Stimulated activated CD4-positive, alpha-beta T cell treated with anti-CD3 and anti-CD28 coated beads, Interleukin-15, amount 100 ng/mL, for 48 hours (primary cell): ENCODE results near the gene DUSP12.

Source experiments
- DNase-seq, 2 donors: peaks; one replicate each; pipeline ENCODE4 v3.0.0-alpha.2; 2020; ENCODE audit warnings: low read depth in 2 of 2

The DUSP12 gene

DNA sequence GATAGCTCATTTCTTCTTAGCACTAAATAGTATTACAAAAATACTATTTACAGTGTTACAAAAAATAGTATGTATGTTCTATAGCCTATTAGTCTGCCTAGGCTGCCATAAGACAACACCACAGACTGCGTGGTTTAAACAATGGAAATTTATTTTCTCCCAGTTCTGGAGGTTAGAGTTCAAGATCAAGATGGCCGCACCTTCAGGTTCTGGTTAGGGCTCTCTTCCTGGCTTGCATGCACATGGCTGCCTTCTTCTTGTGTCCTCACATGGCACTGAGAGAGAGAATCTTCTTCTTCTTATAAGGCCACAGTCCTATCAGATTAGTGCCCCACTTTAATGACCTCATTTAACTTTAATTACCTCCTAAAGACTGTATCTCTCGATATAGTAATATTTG, 20.7 kb downstream of the DUSP12 start:
- DNase-seq: no peak

DNA sequence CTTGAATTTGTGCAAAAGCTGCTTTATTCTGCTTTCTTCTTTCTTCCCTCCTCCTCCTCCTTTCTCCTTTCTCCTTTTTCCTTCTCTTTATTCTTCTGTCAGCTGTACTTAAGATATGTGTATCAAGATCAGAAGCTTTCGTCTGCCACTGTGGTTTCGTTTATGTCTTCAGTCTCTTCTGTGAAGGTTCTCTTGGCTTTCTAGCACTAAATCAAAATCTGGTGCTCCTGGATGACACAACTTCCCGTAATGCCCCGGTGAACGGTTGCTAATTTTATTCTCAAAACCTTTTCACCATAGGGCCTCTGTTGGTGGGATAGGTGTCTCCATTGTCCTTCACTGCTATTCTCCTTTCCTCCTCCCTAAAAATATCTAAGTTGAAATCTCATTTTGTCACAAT, 21.6 kb downstream of the DUSP12 start:
- DNase-seq: no peak

DNA sequence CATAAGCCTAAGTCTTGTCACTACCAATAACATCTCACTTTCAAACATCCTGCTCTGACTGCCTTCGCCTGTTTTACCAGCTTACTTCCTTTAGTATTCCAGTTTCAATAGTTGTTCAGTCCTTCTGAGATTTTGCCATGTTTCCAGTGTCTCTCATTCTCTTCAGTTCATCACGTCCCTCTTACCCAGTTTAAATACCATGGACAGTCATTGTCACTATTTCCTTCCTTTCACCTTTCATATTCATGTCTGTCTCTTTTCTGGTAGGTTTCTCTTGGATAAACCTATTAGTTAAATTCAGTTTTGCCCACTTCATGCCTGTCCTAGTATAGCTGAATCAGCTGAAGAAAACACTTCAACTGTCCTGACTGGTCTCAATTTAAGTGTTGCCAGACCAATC, 22.4 kb downstream of the DUSP12 start:
- DNase-seq: no peak

DNA sequence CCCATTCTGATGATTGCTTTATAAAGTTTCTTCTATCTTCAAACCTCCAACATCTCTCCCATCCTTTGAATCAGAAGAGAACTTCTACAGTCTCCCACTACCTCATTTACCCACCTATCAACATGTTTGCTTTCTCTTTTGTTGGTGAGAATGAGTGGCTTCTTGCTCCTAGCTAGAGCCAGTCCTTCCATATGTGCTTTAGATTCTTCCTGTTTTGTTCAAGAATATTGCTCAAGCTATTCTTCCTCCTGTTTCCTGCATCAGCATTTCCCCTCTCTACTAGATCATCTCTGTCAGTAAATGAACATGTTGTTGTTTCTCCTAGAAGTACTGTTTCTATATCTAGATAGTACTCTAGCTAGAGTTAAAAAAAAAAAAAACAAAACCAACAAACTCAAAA, 22.8 kb downstream of the DUSP12 start:
- DNase-seq: no peak

DNA sequence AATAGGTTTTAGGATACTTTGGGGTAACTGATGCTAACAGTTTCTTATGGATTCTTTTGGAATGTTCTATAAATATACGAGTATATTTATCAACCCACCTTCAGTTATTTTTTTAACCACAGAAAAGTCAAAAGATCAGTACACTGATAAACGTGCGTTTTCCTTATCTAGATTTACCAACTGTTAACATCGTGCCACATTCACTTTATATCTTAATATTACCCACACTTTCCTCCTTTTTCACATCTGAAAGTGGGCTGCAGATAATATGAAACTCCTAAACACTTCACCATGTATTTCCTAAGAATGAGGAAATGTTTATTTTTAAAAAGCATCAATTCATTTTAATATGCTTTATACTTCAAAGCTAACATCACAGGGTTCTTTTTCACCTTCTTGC, 24.2 kb downstream of the DUSP12 start:
- no peak for DNase-seq

DNA sequence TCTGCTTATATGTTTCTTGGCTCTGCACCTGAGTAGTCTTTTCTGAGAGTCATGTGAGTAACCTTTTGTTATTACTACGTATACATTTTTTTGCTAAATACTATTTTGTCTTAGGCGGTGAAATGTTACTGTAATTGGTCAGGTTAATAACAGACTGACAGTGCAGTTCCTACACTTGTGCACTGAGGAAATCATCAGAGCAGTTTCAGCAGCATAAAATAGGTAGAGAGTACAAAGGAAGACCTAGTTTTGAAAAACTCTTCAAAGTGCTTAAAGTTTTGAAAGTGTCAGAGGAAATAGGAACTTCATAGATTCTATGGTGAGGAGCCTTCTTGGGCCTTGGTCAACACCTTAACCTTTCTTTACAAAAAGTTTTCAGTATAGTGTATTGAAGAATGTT, 27.7 kb downstream of the DUSP12 start:
- no peak for DNase-seq

DNA sequence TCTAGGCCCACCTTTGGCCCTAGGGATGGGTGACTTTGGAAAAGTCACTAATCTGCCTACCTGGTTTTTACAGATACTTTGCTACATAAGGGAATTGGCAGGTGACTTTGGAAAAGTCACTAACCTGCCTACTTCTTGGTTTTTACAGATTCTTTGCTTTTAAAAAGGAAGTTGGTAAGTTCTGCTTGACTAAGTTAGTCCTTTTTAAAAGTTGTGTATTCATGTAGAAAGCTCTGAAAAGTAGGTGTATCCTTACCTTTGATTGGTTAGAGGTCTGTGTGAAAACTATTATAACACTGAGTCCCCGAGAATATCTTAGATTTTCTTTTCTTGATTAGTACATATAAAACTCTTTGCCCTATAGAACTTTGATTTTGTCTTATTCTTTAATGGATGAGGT, 28.9 kb downstream of the DUSP12 start:
- DNase-seq: no peak

DNA sequence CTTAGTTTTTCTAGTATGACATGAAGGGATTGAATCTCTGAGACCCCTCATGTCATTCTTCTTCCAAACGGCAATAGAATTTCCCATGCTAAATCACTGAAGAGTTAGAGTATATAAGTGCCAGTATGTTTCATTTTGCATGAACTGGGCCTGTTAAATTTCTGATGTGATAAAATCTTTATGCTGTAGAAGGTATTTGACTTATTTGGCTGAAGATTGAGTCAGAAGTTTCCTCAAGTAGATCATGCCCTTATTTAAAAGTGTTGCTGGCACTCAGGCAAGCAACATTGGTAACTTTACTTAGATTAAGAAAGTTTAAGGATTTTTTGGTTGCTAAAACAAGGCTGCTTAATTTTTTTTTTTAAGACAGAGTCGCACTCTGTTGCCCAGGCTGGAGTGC, 29.8 kb downstream of the DUSP12 start:
- no peak for DNase-seq

DNA sequence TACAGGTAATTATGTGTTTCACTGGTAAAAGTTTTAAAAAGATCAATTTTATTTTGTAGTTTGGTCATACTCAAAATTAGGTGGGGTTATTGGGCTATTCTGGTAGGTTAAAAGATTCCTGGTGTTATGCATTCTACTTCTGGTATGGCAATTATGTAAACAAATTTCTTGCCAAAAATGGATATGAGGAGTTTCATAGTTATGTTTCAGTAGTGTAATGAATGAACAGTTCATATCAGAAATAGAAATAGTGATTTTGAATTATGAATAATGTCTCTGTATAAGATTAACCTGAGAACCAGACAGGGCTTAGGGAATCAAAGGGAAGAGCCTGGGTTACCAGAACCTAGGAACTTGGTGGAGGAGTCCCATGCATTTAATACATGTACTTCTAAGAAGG, 32.4 kb downstream of the DUSP12 start:
- DNase-seq: no peak

DNA sequence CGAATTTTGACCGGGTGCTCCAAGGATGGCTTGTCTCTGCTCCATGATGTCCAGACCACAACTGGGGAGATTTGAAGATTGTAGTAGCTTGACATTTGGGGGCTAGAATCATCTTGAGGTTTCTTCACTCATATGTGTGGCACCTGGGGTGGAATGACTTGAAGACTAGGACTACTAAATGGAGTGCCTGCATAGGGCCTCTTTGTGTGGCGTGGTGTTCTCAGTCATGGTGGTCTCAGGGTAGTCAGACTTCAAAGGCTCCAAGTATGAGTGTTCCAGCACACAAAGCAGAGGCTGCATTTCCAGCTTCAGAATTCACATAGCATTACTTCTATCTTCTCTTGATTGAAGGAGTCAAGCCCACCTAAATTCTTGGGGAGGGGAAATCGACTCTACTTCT, 33.3 kb downstream of the DUSP12 start:
- DNase-seq: no peak

DNA sequence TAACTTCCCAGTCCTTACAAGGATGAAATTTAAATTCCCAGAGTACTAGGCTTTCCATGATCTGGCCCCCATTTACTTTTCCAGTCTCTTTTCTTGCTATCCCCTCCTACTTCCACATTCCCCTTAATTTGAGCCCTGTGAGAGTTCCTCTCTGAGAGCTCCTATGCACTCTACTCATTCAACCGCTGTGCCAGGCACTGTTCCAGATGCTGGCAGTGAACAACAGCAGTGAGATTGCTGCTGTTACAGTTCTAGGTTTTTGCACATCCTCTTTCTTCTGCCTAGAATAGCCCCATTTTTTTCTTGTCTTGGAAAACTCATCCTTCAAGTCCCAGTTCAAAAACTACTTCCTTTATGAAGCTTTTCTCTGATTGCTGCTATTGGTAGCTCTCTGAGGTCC, 35.4 kb downstream of the DUSP12 start:
- no peak for DNase-seq

DNA sequence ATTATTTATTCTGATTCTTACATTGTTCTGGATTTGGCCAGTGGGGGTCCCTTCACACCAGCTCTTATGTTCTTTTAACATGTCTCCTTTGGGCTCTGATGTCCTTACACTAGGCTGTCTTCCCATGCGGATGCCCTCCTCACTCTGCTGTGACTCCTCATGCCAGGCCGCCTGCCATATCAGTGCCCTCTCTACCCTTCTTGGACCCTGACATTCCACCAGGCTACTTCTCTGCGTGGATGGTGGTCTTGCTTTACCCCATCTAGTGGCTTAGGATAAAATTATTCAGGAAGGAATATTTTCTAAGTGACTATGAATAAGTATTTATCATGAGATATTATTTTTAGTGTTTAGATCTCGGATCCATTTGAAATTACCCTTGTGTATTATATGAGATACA, 37.8 kb downstream of the DUSP12 start:
- DNase-seq: no peak

DNA sequence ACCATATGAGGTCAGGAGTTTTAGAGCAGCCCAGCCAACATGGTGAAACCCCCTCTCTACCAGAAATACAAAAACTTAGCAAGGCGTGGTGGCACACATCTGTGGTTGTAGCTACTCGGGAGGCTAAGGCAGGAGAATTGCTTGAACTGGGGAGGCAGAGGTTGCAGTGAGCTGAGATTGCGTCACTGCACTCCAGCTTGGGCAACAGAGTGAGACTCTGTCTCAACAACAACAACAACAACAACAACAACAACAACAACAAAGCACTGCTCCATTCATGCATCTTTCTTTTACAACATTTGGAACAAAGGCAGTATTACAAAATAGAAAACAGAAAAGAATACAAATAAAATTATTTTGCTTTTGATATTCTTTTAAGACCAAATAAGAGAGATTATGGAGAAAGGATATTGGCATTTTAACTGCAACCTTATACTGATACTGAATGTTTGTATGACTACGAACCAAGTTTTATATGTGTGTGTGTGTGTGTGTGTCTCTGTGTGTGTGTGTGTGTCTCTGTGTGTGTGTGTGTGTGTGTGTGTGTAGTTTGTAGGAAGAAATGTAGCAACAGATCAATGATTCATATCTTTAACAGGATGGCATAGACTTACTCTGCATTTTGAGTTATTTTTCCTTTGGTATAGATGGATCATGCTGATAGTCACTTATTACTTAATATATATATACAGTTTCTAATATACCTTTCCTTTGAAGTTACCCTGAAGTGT, 41.2 kb downstream of the DUSP12 start:
- no peak for DNase-seq

DNA sequence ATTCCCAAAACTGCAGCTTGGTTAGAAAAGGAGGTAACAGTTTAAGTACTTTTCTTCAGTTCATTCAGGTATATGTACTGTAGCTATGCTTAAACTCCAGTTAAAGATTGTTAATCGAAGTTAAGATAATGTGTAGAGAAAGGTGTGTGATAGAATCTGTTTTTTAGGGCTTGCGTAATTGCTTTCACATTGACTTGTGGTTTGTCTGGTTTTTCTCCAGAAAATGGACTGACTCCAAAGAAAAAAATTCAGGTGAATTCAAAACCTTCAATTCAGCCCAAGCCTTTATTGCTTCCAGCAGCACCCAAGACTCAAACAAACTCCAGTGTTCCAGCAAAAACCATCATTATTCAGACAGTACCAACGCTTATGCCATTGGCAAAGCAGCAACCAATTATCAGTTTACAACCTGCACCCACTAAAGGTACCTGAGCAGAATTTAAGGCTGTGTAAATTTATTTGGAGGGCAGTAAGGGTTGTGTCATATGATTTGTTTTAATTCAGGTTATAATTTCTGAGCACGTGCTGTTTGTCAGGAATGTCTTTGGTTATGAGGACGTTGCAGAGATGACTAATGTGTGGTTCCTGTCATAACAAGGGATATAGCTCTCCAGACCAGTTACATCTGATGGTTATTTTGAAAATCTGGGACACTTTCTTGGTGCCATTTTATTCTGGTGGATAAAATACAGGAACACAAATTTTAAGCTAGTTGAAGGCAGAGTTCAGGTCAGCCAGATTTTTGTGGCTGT, 42.5 kb downstream of the DUSP12 start:
- DNase-seq: no peak

DNA sequence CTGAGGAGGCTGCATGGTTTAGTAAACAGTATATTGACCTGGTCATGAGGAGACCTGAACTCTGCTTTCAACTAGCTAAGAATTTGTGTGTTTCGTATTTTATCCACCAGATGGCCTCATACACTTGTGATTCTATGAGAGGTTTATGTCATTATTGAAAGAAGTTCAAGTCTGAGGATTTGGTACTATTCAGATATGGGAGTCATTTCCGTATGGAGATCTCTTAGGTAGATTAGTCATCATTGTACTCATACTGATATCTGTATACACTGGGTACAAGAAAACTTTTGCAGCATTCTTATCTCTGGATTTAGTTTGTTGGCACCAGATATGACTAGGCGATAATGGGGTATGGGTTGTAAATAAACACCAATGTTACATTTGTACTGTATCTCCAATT, 43.2 kb downstream of the DUSP12 start:
- DNase-seq: no peak

DNA sequence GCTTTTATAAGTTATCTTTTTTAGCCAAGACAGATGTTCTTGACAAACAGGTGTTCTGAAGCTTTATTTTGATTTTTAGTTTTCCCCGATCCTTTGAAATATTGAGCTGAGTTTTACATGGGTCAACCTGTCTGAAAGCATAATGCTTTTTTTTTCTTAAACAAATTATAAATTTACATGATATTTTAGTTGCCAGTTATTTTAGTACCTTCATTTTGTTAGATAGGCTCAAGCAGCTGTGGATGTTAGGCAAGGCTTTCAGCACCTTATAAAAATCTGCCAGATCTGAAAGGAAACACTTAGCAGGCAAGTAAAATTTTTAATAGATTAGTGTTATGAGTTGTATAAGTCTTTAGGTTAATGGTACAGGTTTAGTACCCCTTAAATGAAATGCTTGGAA, 50.2 kb downstream of the DUSP12 start:
- no peak for DNase-seq

DNA sequence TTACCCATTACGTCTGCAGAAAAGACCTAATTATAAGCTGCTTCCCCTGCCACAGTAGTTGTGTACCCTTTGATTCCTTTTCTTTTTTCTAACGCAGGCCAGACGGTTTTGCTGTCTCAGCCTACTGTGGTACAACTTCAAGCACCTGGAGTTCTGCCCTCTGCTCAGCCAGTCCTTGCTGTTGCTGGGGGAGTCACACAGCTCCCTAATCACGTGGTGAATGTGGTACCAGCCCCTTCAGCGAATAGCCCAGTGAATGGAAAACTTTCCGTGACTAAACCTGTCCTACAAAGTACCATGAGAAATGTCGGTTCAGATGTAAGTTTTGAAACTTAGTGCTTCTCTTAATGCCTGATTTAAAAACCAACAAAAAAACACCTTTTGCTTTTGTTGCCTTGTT, 52.4 kb downstream of the DUSP12 start:
- DNase-seq: no peak

DNA sequence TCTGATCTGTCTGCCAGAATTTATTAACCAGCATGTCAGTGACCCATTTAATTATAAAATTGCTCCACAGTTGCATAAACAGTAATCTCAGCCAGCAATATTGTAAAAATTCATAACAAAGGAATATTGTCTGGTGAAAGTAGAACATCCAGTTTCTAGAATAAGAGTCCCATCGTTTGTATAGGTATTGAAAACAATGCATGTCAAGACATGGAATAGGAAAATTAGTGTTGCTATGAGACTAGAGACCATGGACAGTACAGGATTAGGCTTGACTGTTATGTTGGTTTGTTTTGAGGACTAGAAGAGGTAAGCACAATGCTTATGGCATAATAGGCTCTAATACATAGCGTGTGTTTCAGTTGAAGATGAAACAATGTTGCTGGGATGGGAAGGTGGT, 53.6 kb downstream of the DUSP12 start:
- DNase-seq: no peak

DNA sequence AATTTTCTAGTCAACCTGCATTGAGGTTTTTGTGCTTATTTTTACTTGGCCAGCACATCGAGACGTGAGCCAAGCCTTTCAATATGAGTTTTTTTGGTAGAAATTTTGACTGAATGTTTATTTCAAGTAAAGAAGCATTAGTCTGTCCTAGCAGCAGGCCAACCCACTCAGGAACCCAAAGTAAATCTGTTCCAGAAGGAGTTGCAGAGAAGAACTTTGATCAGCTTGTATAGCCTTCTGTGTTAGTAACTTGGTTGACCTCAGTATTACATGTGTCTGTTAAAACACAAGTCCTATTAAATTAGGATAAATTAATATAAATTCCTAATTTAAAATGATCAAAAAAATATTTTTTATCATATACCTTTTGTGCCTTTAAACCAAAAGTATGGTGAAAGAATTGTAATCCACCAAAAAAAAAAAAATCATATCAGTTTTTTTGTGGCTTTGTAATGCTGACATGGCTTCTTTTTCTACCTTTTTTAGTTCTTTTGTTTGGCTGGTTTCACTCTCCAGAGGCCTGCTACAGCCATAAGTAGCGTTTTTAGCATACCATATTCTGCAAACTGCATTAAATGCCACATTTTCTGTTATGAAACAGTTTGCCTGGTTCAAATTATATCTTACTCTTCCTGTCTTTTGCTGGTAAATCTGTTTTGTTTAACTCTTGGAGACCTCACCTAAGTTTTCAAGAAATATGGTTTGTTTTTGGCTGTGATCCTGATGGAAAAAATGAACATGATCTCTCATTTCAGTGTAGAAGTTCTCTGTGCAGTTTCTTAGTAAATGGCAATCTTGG, 56.0 kb downstream of the DUSP12 start:
- DNase-seq: no peak
